Psoas muscle (tissue), 8 donors: ENCODE data around the gene KDM5D. TPM values are rescaled to one million over a fixed set of nuclear protein-coding genes. Genes with fewer than 3 reads are reported as not detected.

Source experiments
- ATAC-seq, 4 donors: fragments of 200-7000 bp; cut with Tn5 transposase; one replicate each; pipeline ENCODE4 v1.9.1; 2020; ENCODE audit warnings: moderate library complexity in 3 of 4, mild to moderate bottlenecking in 2 of 4
- DNase-seq, 2 donors: peaks; one replicate each; pipeline ENCODE4 v3.0.0-alpha.2; 2020
- H3K27ac ChIP-seq: fragments of 200-600 bp; one replicate; pipeline ENCODE4 v1.8.0; 2022
- H3K27me3 ChIP-seq, 3 donors: fragments of 200-600 bp in 1 of 3; one replicate each; pipeline versions ENCODE4 v1.6.1 to v1.8.0; 2013 to 2022; ENCODE audit warnings: low read length in 2 of 3, mild to moderate bottlenecking in 2 of 3, moderate library complexity in 1 of 3; ENCODE audit not compliant: insufficient read depth in 3 of 3
- H3K36me3 ChIP-seq, 2 donors: fragments of 200-600 bp in 1 of 2; one replicate each; pipeline versions ENCODE4 v1.6.1 to v1.8.0; 2013 to 2022; ENCODE audit warnings: low read depth in 1 of 2, mild to moderate bottlenecking in 1 of 2, moderate library complexity in 1 of 2; ENCODE audit not compliant: insufficient read depth in 1 of 2
- H3K4me1 ChIP-seq: fragments of 200-600 bp; one replicate; pipeline ENCODE4 v1.8.0; 2022
- H3K4me3 ChIP-seq: fragments of 200-600 bp; one replicate; pipeline ENCODE4 v1.8.0; 2022; ENCODE audit warnings: mild to moderate bottlenecking
- H3K9me3 ChIP-seq: fragments of 200-600 bp; one replicate; pipeline ENCODE4 v1.8.0; 2022
- CTCF ChIP-seq: fragments of 200-600 bp; IDR thresholded peaks from one replicate; pipeline ENCODE4 v1.8.0; 2022; ENCODE audit warnings: antibody characterized with exemption
- WGBS, 3 donors: extraction: QIAGEN DNeasy Blood & Tissue Kit; methylation state at CpG; one replicate each; pipeline versions ENCODE4 v1.1.6 to v1.1.7; 2013; 5-methylcytosine and 5-hydroxymethylcytosine counted together
- intact Hi-C, 2 donors: fragments of 100-400 bp; cut with DNase I; formaldehyde crosslinking; loops; one replicate each; pipeline versions ENCODE4 v1.11.0 to v1.14.2; 2022
- long read RNA-seq, 2 donors: library from polyadenylated mRNA; unstranded; transcript quantifications; one replicate each; pipeline ENCODE4 v2.0.0, GENCODE V29; 2021
- polyA plus RNA-seq, 3 donors: library from polyadenylated mRNA; stranded (reverse); fragments of 200-250 nt; gene quantifications; one replicate each; pipeline ENCODE4 v1.2.3, GENCODE V29; 2013
- total RNA-seq, 4 donors: library from RNA; stranded (reverse); fragmentation: NEBNext Ultra II Directional in 2 of 4; extraction: Animal tissue kit (Norgen Biotek cat#: 25700) in 2 of 4; gene quantifications; one replicate each; pipeline versions ENCODE4 v1.2.1 to v1.2.4, GENCODE V29; 2021 to 2023
- donor health status: healthy with polysubstance abuse.
- donor health status: DM: no; HTN: no; CAD: no; lungs with moderate emphysema.
- donor health status: Bipolar disorder and iron deficiency.
- donor health status: healthy.
- donor health status: DM: yes; HTN: yes; CAD: no.
- donor health status: DM: no; HTN: no; CAD: no.
- donor health status: DM: no; HTN: no; CAD: no.
- donor health status: DM: yes; HTN: yes; CAD: no.

KDM5D gene
- total RNA-seq (not detected), polyA plus RNA-seq (10 to 100 TPM in 1 of 3 donors, 1 to 10 TPM in 1, not detected in 1; 8.6 to 11.7 TPM)
- long read RNA-seq, donor 1: 0 reads
- long read RNA-seq, donor 2: 0 reads

DNA sequence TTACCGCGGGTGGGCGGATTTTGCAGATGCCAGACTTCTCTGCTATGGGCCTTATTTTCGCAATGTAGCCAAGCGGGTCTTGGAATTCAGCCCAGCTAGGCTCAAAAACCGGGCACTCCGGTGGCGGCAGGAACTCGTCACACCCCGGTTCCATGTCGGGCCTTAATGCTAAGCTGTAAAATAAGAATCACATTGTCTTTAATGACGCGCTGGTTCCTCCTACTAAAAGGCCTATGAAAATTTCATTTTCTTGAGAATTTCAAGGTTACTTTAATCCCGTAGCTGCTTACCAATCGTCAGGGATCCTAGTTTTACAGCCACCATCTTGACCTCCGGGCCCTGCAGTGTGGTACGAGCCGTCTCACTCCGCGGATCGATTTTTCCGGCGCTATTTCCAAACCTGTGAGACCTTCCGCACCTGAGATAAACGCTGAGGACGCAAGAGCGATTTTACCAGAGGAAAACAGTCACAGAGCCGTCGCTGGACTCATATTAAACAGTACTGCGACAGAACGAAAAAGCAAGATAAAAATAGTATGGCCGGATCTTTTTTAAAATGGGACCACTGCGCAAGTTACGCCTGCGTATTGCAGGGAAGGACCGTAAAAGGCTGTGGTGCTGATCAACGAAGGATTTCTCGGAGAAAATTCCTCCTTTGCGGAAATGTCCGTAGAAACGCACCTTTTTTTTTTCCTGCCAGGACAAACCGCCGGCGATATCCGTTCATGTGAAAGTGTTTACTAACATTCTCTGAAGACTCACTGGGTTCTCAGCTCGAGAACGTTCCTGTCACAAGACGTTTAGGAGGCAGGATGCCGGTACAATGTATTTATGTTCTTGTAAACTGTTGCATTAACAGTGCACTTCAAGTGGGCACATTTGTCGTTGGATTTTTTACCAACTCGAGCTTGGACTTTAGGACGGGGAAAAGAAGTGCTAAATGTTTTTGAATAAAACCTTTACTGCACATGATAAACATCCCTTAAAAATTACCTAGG is at the start of gene KDM5D:
KDM5D (minus strand) TSS at position 346 of the 998 bp plus-strand sequence; CDS start at position 154, 192 bp downstream.
- H3K27me3 ChIP-seq: no peaks in the 10 kb centered on the region
- intact Hi-C loops: no loop called here
- H3K4me1 ChIP-seq: no peaks in the 10 kb centered on the region
- ATAC-seq (no peak), DNase-seq (no peak)
- WGBS, 3 donors: 1% methylated on average over 52 of the region's 52 CpGs; no CpG with 5 or more reads in 1 of the 3 donors
- H3K36me3 ChIP-seq: no peaks in the 10 kb centered on the region
- H3K9me3 ChIP-seq: no peaks in the 10 kb centered on the region
- no peak within 1 kb of the TSS for H3K4me3 ChIP-seq
- TF ChIP-seq CTCF: no peak
- H3K27ac ChIP-seq: no peak within 1 kb of the TSS

- Histone ChIP-seq H3K27me3 (peaks cover 0 to 2% (median 0%) of the 10 kb centered on the region in 3 donors), H3K4me3 (no peak overlapping the region), H3K36me3 (no peaks in the 10 kb centered on the region), H3K27ac (no peak overlapping the region), H3K4me1 (no peaks in the 10 kb centered on the region), H3K9me3 (no peaks in the 10 kb centered on the region)
- WGBS, 3 donors: 77 to 78% methylated on average over 3 of the region's 3 CpGs; no CpG with 5 or more reads in 1 of the 3 donors
- intact Hi-C loops: no loop called here
- DNase-seq (no peak), ATAC-seq (no peak)
- no peak for TF ChIP-seq CTCF
Observed at GRCh38 chrY:19768375-19768774, 23.8 kb upstream of the KDM5D start.

DNA sequence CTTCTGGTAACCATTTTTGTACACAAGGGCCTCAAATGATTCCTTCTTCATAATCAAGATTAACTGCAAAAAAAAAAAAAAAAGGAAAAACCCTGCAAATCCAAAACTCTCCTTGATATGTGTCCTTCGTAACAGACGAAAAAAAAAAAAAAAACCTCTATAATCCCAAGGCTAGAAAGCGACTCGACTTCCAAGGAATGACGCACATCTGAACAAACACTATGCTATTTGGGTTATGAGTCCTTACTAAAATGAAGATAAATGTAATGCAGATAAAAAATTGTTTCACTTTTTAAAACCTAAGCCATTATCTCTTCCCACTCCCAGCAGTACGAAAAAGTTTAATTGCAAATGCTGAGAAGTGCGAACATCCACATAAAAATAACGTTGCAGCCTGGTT is 1.2 kb downstream of the KDM5D start:
- Histone ChIP-seq H3K9me3 (no peaks in the 10 kb centered on the region), H3K27me3 (no peaks in the 10 kb centered on the region), H3K36me3 (no peaks in the 10 kb centered on the region), H3K4me1 (no peaks in the 10 kb centered on the region), H3K4me3 (no peak overlapping the region), H3K27ac (no peak overlapping the region)
- WGBS, 3 donors: 48 to 71% methylated on average over 8 of the region's 8 CpGs; no CpG with 5 or more reads in 1 of the 3 donors
- no peak for ATAC-seq
- intact Hi-C loops: no loop called here
- no peak for TF ChIP-seq CTCF
- DNase-seq: no peak

DNA sequence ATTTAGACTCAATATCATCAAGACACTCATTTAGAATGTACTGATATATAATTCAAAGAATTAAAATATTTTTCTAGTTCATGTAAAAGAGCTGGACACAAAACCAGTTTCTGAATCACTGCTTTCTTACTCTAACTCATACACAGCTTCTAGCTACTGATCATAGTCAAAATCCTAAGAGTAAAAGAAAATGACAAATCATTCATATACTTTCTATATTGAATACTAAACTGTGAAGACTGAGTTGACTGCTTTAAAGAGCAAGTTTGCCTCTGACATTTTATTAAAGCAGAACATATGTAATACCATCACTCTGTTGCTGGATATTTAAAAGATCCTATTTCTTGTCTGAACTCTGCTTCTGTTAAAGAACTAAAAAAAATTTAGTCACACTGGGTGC is 2.4 kb downstream of the KDM5D start:
- Histone ChIP-seq H3K4me3 (no peak overlapping the region), H3K27me3 (no peaks in the 10 kb centered on the region), H3K27ac (no peak overlapping the region), H3K9me3 (no peaks in the 10 kb centered on the region), H3K36me3 (no peaks in the 10 kb centered on the region), H3K4me1 (no peaks in the 10 kb centered on the region)
- ATAC-seq: no peak
- DNase-seq: no peak
- intact Hi-C loops: no loop called here
- no peak for TF ChIP-seq CTCF
